Stomach (tissue), 4 donors: ENCODE data around the gene TP73.

ENCODE experiments used
- CTCF ChIP-seq, 7 experiments: fragments of 450-650 bp in 4 of 7; fragments of 200-600 bp in 3 of 7; sonication (generic) in 3 of 7; IDR thresholded peaks; one replicate each; pipeline ENCODE4 v1.5.1; 2016 to 2019; ENCODE audit warnings: antibody characterized with exemption in 7 of 7, control low read depth in 2 of 7, mild to moderate bottlenecking in 1 of 7
- POLR2A ChIP-seq, 4 donors: fragments of 450-650 bp; IDR thresholded peaks; one replicate each; pipeline ENCODE4 v1.6.1; 2016; ENCODE audit warnings: antibody characterized with exemption in 4 of 4, control low read depth in 2 of 4, mild to moderate bottlenecking in 1 of 4, moderate library complexity in 1 of 4

- no peak for TF ChIP-seq CTCF (IDR thresholded peaks at IDR 0.05)
- no peak for TF ChIP-seq POLR2A (IDR thresholded peaks at IDR 0.05)
Measured at GRCh38 chr1:3716351-3716750, 64.0 kb downstream of the TP73 start.
